Pancreas (tissue), 10 donors: ENCODE data around the gene EYA4. TPM values are rescaled to one million over a fixed set of nuclear protein-coding genes. Genes with fewer than 3 reads are reported as not detected.
A peak's percentile ranks its signal among the peaks of the same experiment; 100 is the strongest.

ENCODE experiments used
- ATAC-seq, 4 donors: fragments of 200-7000 bp; cut with Tn5 transposase; one replicate each; pipeline versions ENCODE4 v1.8.0 to v1.9.1; 2020; ENCODE audit warnings: mild to moderate bottlenecking in 4 of 4, moderate library complexity in 4 of 4
- DNase-seq, 6 donors: peaks; one replicate each; pipeline ENCODE4 v3.0.0-alpha.2; 2020
- FAIRE-seq: peaks from 2 replicates; lab custom pipeline; 2012; peaks lifted over from hg19 to GRCh38; lab: Jason Lieb, UNC
- H3K27ac ChIP-seq, 4 donors: fragments of 200-600 bp; sonication (generic); 1 replicate in 3 of 4; 2 replicates in 1 of 4; pipeline versions ENCODE4 v1.5.0 to v1.8.0; 2020
- H3K27me3 ChIP-seq, 4 donors: fragments of 200-600 bp; one replicate each; pipeline ENCODE4 v1.8.0; 2021
- H3K36me3 ChIP-seq, 3 donors: fragments of 200-600 bp; sonication (generic) in 1 of 3; one replicate each; pipeline versions ENCODE4 v1.5.0 to v1.8.0; 2020 to 2021
- H3K4me1 ChIP-seq, 3 donors: fragments of 200-600 bp; one replicate each; pipeline ENCODE4 v1.8.0; 2021
- H3K4me3 ChIP-seq, 4 donors: fragments of 200-600 bp; sonication (generic) in 2 of 4; one replicate each; pipeline versions ENCODE4 v1.5.0 to v1.8.0; 2020 to 2021
- H3K9me3 ChIP-seq, 4 donors: fragments of 200-600 bp; one replicate each; pipeline ENCODE4 v1.8.0; 2021
- CTCF ChIP-seq, 4 donors: fragments of 200-600 bp; sonication (generic) in 3 of 4; IDR thresholded peaks; one replicate each; pipeline versions ENCODE4 v1.5.0 to v1.8.0; 2021; ENCODE audit warnings: antibody characterized with exemption in 4 of 4
- WGBS, 2 donors: extraction: QIAGEN DNeasy Blood & Tissue Kit; methylation state at CpG; one replicate each; pipeline ENCODE4 v1.1.7; 2013; 5-methylcytosine and 5-hydroxymethylcytosine counted together
- intact Hi-C, 3 donors: fragments of 100-400 bp; cut with DNase I; formaldehyde crosslinking; loops; one replicate each; pipeline versions ENCODE4 v1.11.1 to v1.14.2; 2022
- polyA plus RNA-seq, 2 donors: library from polyadenylated mRNA; stranded (reverse); fragments of 200-250 nt; gene quantifications; one replicate each; pipeline ENCODE4 v1.2.3, GENCODE V29; 2013
- total RNA-seq, 6 donors: library from RNA; stranded (reverse); fragmentation: NEBNext Ultra II Directional in 4 of 6; extraction: Animal tissue kit (Norgen Biotek cat#: 25700) in 4 of 6; gene quantifications; one replicate each; pipeline versions ENCODE4 v1.2.1 to v1.2.4, GENCODE V29; 2021 to 2023
- donor health status: healthy with polysubstance abuse.
- donor health status: DM: no; HTN: no; CAD: no; lungs with moderate emphysema.
- donor health status: DM: no; HTN: no; CAD: no.
- donor health status: control.
- donor health status: control.
- donor health status: Bipolar disorder and iron deficiency.
- donor health status: DM: yes; HTN: yes; CAD: no.
- donor health status: DM: no; HTN: no; CAD: no.
- donor health status: DM: no; HTN: no; CAD: no.
- donor health status: DM: yes; HTN: yes; CAD: no.

Gene EYA4
- total and polyA plus RNA-seq, 8 donors, result 0.08 to 1.3 (median 0.19) TPM

GRCh38 chr6:133505681-133506080 is 264.5 kb downstream of the EYA4 start:
- H3K9me3 ChIP-seq, result no peaks in the 10 kb centered on the region
- TF ChIP-seq CTCF (IDR thresholded peaks at IDR 0.05), result no peak
- H3K4me1 ChIP-seq, result peaks cover 3 to 9% (median 8%) of the 10 kb centered on the region in 3 donors
- H3K4me3 ChIP-seq, result no peak overlapping the region
- no peaks in the 10 kb centered on the region for H3K36me3 ChIP-seq
- 84 to 94% methylated on average over 3 of the region's 3 CpGs for WGBS, 2 donors
- H3K27ac ChIP-seq, result no peak overlapping the region
- intact Hi-C loops, result loop anchor here in 1 of 3 donors (10.0 kb wide), 1 partner anchor 671 kb away; no protein-coding TSS in a partner anchor
- DNase-seq (no peak), ATAC-seq (no peak), FAIRE-seq (no peak)
- no peaks in the 10 kb centered on the region for H3K27me3 ChIP-seq

DNA sequence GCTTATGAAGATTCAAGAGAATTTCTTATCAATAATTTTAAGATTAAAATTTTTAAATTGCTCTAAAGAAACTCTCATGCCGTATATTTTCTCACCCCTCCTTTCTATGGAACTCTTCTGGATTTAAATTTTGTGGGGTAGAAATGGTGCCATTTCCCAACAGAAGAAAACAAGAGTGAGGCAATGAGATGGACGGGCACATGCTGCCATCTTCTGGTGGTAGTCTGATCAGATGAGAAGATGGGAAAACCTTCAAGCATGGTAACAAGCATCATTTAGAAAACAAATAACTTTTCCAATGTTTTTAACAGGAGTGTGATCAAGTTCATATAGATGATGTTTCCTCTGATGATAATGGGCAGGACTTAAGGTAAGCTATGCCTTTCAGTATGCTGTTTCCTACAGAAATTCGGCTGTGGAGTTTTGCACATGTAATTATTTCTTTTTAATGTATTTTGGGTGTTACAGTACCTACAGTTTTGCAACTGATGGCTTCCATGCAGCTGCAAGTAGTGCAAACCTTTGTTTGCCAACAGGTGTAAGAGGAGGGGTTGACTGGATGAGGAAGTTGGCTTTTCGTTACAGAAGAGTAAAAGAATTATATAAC is 271.4 kb downstream of the EYA4 start:
- Histone ChIP-seq H3K27ac (no peak overlapping the region), H3K27me3 (peaks cover 0 to 9% (median 0%) of the 10 kb centered on the region in 4 donors), H3K36me3 (no peaks in the 10 kb centered on the region), H3K9me3 (no peaks in the 10 kb centered on the region), H3K4me1 (no peaks in the 10 kb centered on the region), H3K4me3 (no peak overlapping the region)
- WGBS, 2 donors, result 10 to 13% methylated on average over 4 of the region's 4 CpGs
- peak; percentile 55 to 78 (median 74) for ATAC-seq
- TF ChIP-seq CTCF (IDR thresholded peaks at IDR 0.05), result peak in 3 of 4 donors; percentile 36 to 54 (median 44)
- FAIRE-seq, result no peak
- DNase-seq, result peak in 3 of 6 donors; percentile 14 to 52 (median 18)
- intact Hi-C loops, result no loop called here

DNA sequence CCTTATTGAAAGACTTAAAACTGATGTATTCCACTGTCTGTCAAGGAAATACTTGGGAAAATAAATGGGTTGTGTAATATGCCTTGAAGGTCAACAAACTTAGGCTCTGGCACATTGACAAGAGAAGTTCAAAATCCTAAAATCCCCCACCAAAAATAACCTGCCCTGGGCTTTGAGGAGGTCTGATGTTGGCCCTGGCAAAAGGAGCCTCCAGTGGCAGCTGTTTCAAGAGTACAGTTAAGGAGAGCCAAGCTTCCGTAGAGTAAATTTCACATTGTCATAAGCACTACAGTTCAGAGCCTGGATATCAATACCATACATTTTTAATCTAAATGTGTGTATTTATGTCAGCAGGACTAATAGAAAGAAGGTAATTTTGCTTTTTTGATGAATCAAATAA is 282.7 kb downstream of the EYA4 start:
- no peak for FAIRE-seq
- intact Hi-C loops, result no loop called here
- H3K36me3 ChIP-seq, result no peaks in the 10 kb centered on the region
- TF ChIP-seq CTCF (IDR thresholded peaks at IDR 0.05), result no peak
- no peak overlapping the region for H3K4me3 ChIP-seq
- H3K27ac ChIP-seq, result no peak overlapping the region
- DNase-seq, result no peak
- H3K9me3 ChIP-seq, result no peaks in the 10 kb centered on the region
- 75 to 90% methylated on average over 1 of the region's 1 CpG for WGBS, 2 donors
- no peaks in the 10 kb centered on the region for H3K4me1 ChIP-seq
- no peaks in the 10 kb centered on the region for H3K27me3 ChIP-seq
- ATAC-seq, result no peak

GRCh38 chr6:133526436-133526835 is 285.3 kb downstream of the EYA4 start:
- Histone ChIP-seq H3K4me3 (no peak overlapping the region), H3K4me1 (no peaks in the 10 kb centered on the region), H3K27ac (no peak overlapping the region), H3K9me3 (no peaks in the 10 kb centered on the region), H3K27me3 (no peaks in the 10 kb centered on the region), H3K36me3 (no peaks in the 10 kb centered on the region)
- no peak for FAIRE-seq
- intact Hi-C loops, result no loop called here
- DNase-seq, result no peak
- no peak for ATAC-seq
- TF ChIP-seq CTCF (IDR thresholded peaks at IDR 0.05), result no peak
- 78 to 83% methylated on average over 5 of the region's 5 CpGs for WGBS, 2 donors

DNA sequence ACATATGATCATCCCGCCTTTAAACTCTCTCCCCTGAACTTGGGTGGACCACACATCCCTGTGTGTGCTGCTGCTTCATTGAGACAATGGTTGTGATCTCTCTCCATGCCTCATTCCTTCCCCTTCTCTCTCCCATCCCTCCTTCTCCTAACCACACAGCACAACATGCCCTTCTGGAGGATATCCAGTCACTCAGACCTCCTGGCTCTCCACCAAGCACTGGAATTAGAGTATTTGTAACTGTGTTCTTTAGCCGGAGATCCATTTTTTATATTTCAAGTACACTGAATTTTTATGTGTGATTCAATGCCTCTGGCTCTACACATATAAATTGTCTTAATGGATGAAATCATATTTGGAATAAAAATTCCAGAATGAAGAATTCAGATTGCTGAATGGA is 287.4 kb downstream of the EYA4 start:
- no peaks in the 10 kb centered on the region for H3K9me3 ChIP-seq
- DNase-seq (no peak), ATAC-seq (no peak), FAIRE-seq (no peak)
- no peak for TF ChIP-seq CTCF (IDR thresholded peaks at IDR 0.05)
- no peaks in the 10 kb centered on the region for H3K27me3 ChIP-seq
- H3K4me3 ChIP-seq, result no peak overlapping the region
- intact Hi-C loops, result no loop called here
- no peaks in the 10 kb centered on the region for H3K36me3 ChIP-seq
- no peaks in the 10 kb centered on the region for H3K4me1 ChIP-seq
- no peak overlapping the region for H3K27ac ChIP-seq
- 61 to 81% methylated on average over 2 of the region's 2 CpGs for WGBS, 2 donors
